Measurements from ENCODE around the gene CRYL1.

Gene CRYL1

DNA sequence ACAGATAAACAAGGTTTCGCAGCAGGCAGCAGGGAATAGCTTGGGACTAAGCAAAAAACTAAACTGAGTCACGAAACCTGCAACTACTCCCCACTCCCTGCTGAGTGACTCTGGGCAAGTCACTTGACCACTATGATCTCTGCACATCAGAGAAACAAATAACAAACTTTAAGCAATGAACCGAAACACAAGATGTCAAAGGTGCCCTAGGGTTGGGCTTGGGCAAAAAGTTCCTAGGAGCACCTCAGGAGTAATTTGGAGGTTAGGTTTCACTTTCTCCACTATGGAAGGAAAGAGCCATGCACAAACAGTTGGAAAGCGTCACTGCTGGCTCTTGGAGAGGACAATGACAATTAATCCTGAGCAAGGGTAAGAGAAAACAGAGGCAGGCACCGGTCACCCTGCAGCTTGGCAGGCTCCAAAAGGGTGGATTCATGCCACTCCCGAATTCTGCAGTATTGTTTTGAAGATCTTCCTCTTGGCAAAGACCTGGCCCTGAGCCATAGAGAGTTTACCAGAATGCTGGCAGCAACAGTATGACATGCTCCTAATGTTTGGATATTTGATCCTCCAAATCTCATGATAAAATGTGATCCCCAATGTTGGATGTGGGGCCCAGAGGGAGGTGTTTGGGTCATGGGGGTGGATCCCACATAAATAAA is 60.3 kb downstream of the CRYL1 start (continued):
- TF ChIP-seq, protein P1, sequence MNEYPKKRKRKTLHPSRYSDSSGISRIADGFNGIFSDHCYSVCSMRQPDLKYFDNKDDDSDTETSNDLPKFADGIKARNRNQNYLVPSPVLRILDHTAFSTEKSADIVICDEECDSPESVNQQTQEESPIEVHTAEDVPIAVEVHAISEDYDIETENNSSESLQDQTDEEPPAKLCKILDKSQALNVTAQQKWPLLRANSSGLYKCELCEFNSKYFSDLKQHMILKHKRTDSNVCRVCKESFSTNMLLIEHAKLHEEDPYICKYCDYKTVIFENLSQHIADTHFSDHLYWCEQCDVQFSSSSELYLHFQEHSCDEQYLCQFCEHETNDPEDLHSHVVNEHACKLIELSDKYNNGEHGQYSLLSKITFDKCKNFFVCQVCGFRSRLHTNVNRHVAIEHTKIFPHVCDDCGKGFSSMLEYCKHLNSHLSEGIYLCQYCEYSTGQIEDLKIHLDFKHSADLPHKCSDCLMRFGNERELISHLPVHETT (tag by site-specific recombination; IDR thresholded peaks at IDR 0.05) = no peak
- TF ChIP-seq, protein P2, sequence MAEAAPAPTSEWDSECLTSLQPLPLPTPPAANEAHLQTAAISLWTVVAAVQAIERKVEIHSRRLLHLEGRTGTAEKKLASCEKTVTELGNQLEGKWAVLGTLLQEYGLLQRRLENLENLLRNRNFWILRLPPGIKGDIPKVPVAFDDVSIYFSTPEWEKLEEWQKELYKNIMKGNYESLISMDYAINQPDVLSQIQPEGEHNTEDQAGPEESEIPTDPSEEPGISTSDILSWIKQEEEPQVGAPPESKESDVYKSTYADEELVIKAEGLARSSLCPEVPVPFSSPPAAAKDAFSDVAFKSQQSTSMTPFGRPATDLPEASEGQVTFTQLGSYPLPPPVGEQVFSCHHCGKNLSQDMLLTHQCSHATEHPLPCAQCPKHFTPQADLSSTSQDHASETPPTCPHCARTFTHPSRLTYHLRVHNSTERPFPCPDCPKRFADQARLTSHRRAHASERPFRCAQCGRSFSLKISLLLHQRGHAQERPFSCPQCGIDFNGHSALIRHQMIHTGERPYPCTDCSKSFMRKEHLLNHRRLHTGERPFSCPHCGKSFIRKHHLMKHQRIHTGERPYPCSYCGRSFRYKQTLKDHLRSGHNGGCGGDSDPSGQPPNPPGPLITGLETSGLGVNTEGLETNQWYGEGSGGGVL (tag by site-specific recombination; IDR thresholded peaks at IDR 0.05) = 0 out of 2 replicates have a peak, but pooled peaks have one; percentile 11
- TF ChIP-seq ZNF544 (tag by site-specific recombination; IDR thresholded peaks at IDR 0.05) (no peak), TRIM28 (IDR thresholded peaks at IDR 0.05; ENCODE audit: borderline replicate concordance, low read length) (no peak), ZNF211 (tag by site-specific recombination; IDR thresholded peaks at IDR 0.05; ENCODE audit: low read depth) (no peak), GLIS1 (tag by site-specific recombination; IDR thresholded peaks at IDR 0.05) (no peak), ZNF266 (tag by site-specific recombination; IDR thresholded peaks at IDR 0.05; ENCODE audit: low read depth) (no peak), KLF8 (tag by site-specific recombination; IDR thresholded peaks at IDR 0.05) (no peak), ZNF24 (tag by site-specific recombination; IDR thresholded peaks at IDR 0.05) (no peak), KLF7 (tag by site-specific recombination; IDR thresholded peaks at IDR 0.05; ENCODE audit: borderline replicate concordance) (no peak), ZNF701 (tag by site-specific recombination; IDR thresholded peaks at IDR 0.05) (no peak), HOXD13 (CRISPR knock-in tag; IDR thresholded peaks at IDR 0.05; ENCODE audit: borderline replicate concordance) (no peak), ZFP69B (tag by site-specific recombination; IDR thresholded peaks at IDR 0.05) (peak; percentile 79), ZNF610 (tag by site-specific recombination; IDR thresholded peaks at IDR 0.05; ENCODE audit: borderline replicate concordance) (no peak)
- TF ChIP-seq, protein P3, sequence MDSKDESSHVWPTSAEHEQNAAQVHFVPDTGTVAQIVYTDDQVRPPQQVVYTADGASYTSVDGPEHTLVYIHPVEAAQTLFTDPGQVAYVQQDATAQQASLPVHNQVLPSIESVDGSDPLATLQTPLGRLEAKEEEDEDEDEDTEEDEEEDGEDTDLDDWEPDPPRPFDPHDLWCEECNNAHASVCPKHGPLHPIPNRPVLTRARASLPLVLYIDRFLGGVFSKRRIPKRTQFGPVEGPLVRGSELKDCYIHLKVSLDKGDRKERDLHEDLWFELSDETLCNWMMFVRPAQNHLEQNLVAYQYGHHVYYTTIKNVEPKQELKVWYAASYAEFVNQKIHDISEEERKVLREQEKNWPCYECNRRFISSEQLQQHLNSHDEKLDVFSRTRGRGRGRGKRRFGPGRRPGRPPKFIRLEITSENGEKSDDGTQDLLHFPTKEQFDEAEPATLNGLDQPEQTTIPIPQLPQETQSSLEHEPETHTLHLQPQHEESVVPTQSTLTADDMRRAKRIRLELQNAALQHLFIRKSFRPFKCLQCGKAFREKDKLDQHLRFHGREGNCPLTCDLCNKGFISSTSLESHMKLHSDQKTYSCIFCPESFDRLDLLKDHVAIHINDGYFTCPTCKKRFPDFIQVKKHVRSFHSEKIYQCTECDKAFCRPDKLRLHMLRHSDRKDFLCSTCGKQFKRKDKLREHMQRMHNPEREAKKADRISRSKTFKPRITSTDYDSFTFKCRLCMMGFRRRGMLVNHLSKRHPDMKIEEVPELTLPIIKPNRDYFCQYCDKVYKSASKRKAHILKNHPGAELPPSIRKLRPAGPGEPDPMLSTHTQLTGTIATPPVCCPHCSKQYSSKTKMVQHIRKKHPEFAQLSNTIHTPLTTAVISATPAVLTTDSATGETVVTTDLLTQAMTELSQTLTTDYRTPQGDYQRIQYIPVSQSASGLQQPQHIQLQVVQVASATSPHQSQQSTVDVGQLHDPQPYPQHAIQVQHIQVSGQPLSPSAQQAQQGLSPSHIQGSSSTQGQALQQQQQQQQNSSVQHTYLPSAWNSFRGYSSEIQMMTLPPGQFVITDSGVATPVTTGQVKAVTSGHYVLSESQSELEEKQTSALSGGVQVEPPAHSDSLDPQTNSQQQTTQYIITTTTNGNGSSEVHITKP (tag by site-specific recombination; IDR thresholded peaks at IDR 0.05) = peak; percentile 35
- TF ChIP-seq, protein P4, sequence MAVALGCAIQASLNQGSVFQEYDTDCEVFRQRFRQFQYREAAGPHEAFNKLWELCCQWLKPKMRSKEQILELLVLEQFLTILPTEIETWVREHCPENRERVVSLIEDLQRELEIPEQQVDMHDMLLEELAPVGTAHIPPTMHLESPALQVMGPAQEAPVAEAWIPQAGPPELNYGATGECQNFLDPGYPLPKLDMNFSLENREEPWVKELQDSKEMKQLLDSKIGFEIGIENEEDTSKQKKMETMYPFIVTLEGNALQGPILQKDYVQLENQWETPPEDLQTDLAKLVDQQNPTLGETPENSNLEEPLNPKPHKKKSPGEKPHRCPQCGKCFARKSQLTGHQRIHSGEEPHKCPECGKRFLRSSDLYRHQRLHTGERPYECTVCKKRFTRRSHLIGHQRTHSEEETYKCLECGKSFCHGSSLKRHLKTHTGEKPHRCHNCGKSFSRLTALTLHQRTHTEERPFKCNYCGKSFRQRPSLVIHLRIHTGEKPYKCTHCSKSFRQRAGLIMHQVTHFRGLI (tag by site-specific recombination; IDR thresholded peaks at IDR 0.05) = peak; percentile 86
- TF ChIP-seq, protein P5, sequence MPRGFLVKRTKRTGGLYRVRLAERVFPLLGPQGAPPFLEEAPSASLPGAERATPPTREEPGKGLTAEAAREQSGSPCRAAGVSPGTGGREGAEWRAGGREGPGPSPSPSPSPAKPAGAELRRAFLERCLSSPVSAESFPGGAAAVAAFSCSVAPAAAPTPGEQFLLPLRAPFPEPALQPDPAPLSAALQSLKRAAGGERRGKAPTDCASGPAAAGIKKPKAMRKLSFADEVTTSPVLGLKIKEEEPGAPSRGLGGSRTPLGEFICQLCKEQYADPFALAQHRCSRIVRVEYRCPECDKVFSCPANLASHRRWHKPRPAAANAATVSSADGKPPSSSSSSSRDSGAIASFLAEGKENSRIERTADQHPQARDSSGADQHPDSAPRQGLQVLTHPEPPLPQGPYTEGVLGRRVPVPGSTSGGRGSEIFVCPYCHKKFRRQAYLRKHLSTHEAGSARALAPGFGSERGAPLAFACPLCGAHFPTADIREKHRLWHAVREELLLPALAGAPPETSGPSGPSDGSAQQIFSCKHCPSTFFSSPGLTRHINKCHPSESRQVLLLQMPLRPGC (tag by site-specific recombination; IDR thresholded peaks at IDR 0.05) = no peak
- TF ChIP-seq, protein P6, sequence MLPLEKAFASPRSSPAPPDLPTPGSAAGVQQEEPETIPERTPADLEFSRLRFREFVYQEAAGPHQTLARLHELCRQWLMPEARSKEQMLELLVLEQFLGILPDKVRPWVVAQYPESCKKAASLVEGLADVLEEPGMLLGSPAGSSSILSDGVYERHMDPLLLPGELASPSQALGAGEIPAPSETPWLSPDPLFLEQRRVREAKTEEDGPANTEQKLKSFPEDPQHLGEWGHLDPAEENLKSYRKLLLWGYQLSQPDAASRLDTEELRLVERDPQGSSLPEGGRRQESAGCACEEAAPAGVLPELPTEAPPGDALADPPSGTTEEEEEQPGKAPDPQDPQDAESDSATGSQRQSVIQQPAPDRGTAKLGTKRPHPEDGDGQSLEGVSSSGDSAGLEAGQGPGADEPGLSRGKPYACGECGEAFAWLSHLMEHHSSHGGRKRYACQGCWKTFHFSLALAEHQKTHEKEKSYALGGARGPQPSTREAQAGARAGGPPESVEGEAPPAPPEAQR (tag by site-specific recombination; IDR thresholded peaks at IDR 0.05) = no peak
- TF ChIP-seq, protein P7, sequence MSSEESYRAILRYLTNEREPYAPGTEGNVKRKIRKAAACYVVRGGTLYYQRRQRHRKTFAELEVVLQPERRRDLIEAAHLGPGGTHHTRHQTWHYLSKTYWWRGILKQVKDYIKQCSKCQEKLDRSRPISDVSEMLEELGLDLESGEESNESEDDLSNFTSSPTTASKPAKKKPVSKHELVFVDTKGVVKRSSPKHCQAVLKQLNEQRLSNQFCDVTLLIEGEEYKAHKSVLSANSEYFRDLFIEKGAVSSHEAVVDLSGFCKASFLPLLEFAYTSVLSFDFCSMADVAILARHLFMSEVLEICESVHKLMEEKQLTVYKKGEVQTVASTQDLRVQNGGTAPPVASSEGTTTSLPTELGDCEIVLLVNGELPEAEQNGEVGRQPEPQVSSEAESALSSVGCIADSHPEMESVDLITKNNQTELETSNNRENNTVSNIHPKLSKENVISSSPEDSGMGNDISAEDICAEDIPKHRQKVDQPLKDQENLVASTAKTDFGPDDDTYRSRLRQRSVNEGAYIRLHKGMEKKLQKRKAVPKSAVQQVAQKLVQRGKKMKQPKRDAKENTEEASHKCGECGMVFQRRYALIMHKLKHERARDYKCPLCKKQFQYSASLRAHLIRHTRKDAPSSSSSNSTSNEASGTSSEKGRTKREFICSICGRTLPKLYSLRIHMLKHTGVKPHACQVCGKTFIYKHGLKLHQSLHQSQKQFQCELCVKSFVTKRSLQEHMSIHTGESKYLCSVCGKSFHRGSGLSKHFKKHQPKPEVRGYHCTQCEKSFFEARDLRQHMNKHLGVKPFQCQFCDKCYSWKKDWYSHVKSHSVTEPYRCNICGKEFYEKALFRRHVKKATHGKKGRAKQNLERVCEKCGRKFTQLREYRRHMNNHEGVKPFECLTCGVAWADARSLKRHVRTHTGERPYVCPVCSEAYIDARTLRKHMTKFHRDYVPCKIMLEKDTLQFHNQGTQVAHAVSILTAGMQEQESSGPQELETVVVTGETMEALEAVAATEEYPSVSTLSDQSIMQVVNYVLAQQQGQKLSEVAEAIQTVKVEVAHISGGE (tag by site-specific recombination; conservative IDR thresholded peaks at IDR 0.05; ENCODE audit: low read depth) = no peak
- TF ChIP-seq, protein P8, sequence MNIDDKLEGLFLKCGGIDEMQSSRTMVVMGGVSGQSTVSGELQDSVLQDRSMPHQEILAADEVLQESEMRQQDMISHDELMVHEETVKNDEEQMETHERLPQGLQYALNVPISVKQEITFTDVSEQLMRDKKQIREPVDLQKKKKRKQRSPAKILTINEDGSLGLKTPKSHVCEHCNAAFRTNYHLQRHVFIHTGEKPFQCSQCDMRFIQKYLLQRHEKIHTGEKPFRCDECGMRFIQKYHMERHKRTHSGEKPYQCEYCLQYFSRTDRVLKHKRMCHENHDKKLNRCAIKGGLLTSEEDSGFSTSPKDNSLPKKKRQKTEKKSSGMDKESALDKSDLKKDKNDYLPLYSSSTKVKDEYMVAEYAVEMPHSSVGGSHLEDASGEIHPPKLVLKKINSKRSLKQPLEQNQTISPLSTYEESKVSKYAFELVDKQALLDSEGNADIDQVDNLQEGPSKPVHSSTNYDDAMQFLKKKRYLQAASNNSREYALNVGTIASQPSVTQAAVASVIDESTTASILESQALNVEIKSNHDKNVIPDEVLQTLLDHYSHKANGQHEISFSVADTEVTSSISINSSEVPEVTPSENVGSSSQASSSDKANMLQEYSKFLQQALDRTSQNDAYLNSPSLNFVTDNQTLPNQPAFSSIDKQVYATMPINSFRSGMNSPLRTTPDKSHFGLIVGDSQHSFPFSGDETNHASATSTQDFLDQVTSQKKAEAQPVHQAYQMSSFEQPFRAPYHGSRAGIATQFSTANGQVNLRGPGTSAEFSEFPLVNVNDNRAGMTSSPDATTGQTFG (tag by site-specific recombination; IDR thresholded peaks at IDR 0.05; ENCODE audit: borderline replicate concordance) = no peak
